Measurements from ENCODE around the gene SLC9A3. TPM values are rescaled to one million over a fixed set of nuclear protein-coding genes. Genes with fewer than 3 reads are reported as not detected.
A peak's percentile ranks its signal among the peaks of the same experiment; 100 is the strongest.

Gene SLC9A3
- total RNA-seq, 1 donor from 2014 or later = 1.0 TPM

GRCh38 chr5:439636-440035, 84.6 kb downstream of the SLC9A3 start:
- DNase-seq (ENCODE audit: low spot score) = peak; percentile 35
- intact Hi-C loops (cut with DNase I) = no loop called here

- intact Hi-C loops (cut with DNase I) = no loop called here
Measured at GRCh38 chr5:439181-439580, 85.1 kb downstream of the SLC9A3 start.

GRCh38 chr5:438481-438981, 85.7 kb downstream of the SLC9A3 start:
- peak; percentile 43 for DNase-seq (ENCODE audit: low spot score)

More at GRCh38 chr5:439181-439580, 85.1 kb downstream of the SLC9A3 start:
- peak; percentile 63 for DNase-seq (ENCODE audit: low spot score)

GRCh38 chr5:437281-437771, 86.9 kb downstream of the SLC9A3 start:
- intact Hi-C loops (cut with DNase I) = no loop called here

More at GRCh38 chr5:438481-438981, 85.7 kb downstream of the SLC9A3 start:
- intact Hi-C loops (cut with DNase I) = no loop called here

GRCh38 chr5:436641-436975, 87.6 kb downstream of the SLC9A3 start:
- intact Hi-C loops (cut with DNase I) = no loop called here
- peak; percentile 61 for DNase-seq (ENCODE audit: low spot score)

More at GRCh38 chr5:437281-437771, 86.9 kb downstream of the SLC9A3 start:
- peak; percentile 44 for DNase-seq (ENCODE audit: low spot score)

- intact Hi-C loops (cut with DNase I) = no loop called here
- no peak for DNase-seq (ENCODE audit: low spot score)
Measured at GRCh38 chr5:435961-436640, 88.1 kb downstream of the SLC9A3 start.

- intact Hi-C loops (cut with DNase I) = no loop called here
- DNase-seq (ENCODE audit: low spot score) = no peak
Measured at GRCh38 chr5:435156-435790, 89.0 kb downstream of the SLC9A3 start.

- no peak for DNase-seq (ENCODE audit: low spot score)
- intact Hi-C loops (cut with DNase I) = loop anchor here (5.0 kb wide), 1 partner anchor 117 kb away; no protein-coding TSS in a partner anchor
Measured at GRCh38 chr5:434443-435146, 89.7 kb downstream of the SLC9A3 start.

- intact Hi-C loops (cut with DNase I) = loop anchor here (5.0 kb wide), 1 partner anchor 117 kb away; no protein-coding TSS in a partner anchor
- DNase-seq (ENCODE audit: low spot score) = no peak
Measured at GRCh38 chr5:433836-434235, 90.4 kb downstream of the SLC9A3 start.

- intact Hi-C loops (cut with DNase I) = loop anchor here (5.0 kb wide), 1 partner anchor 116 kb away; no protein-coding TSS in a partner anchor
- DNase-seq (ENCODE audit: low spot score) = no peak
Measured at GRCh38 chr5:432928-433791, 91.1 kb downstream of the SLC9A3 start.

GRCh38 chr5:432201-432927, 91.9 kb downstream of the SLC9A3 start:
- intact Hi-C loops (cut with DNase I) = loop anchor here (5.0 kb wide), 1 partner anchor 115 kb away; no protein-coding TSS in a partner anchor
- no peak for DNase-seq (ENCODE audit: low spot score)

GRCh38 chr5:431711-432050, 92.6 kb downstream of the SLC9A3 start:
- no peak for DNase-seq (ENCODE audit: low spot score)
- intact Hi-C loops (cut with DNase I) = loop anchor here (5.0 kb wide), 1 partner anchor 114 kb away; no protein-coding TSS in a partner anchor

- intact Hi-C loops (cut with DNase I) = loop anchor here (5.0 kb wide), 1 partner anchor 114 kb away; no protein-coding TSS in a partner anchor
- DNase-seq (ENCODE audit: low spot score) = no peak
Measured at GRCh38 chr5:431001-431710, 93.1 kb downstream of the SLC9A3 start.

GRCh38 chr5:430214-430925, 93.9 kb downstream of the SLC9A3 start:
- intact Hi-C loops (cut with DNase I) = loop anchor here (5.0 kb wide), 1 partner anchor 113 kb away; no protein-coding TSS in a partner anchor
- DNase-seq (ENCODE audit: low spot score) = no peak

- intact Hi-C loops (cut with DNase I) = loop anchor here (5.0 kb wide), 1 partner anchor 112 kb away; no protein-coding TSS in a partner anchor
- DNase-seq (ENCODE audit: low spot score) = peak; percentile 72
Measured at GRCh38 chr5:429453-430188, 94.6 kb downstream of the SLC9A3 start.

- intact Hi-C loops (cut with DNase I) = no loop called here
- peak; percentile 56 for DNase-seq (ENCODE audit: low spot score)
Measured at GRCh38 chr5:428754-429452, 95.3 kb downstream of the SLC9A3 start.

All from cardiac septum (tissue), 1 donor.